ENCODE data around the gene CSN2.
"Not testable (repeated sequence)": the region's sequence is repeated elsewhere in the genome, so short reads cannot be mapped to it uniquely, and the experiment has no call there.

Gene CSN2

GRCh38 chr4:69965628-69966027, at the start of gene CSN2:
Gene CSN2, minus strand, starts transcription at chr4:69965728. Its CDS starts 4,733 bp downstream, at chr4:69960995.
- DNase-seq = no peak

- DNase-seq = no peak
Measured at GRCh38 chr4:70008771-70009170, 43.2 kb upstream of the CSN2 start.

GRCh38 chr4:70002507-70002906, 37.0 kb upstream of the CSN2 start:
- DNase-seq = no peak

- DNase-seq = no peak
Measured at GRCh38 chr4:70000711-70001110, 35.2 kb upstream of the CSN2 start.

- DNase-seq = no peak
Measured at GRCh38 chr4:69999420-69999819, 33.9 kb upstream of the CSN2 start.

GRCh38 chr4:69995526-69996016, 30.0 kb upstream of the CSN2 start, which contains the start of gene STATH:
Gene STATH, plus strand, starts transcription at chr4:69995966. Its CDS starts 2,472 bp downstream, at chr4:69998438.
- no peak for DNase-seq

GRCh38 chr4:69994782-69995181, 29.3 kb upstream of the CSN2 start:
- no peak for DNase-seq

- no peak for DNase-seq
Measured at GRCh38 chr4:69991016-69991415, 25.5 kb upstream of the CSN2 start.

- DNase-seq = no peak
Measured at GRCh38 chr4:69986663-69987062, 21.1 kb upstream of the CSN2 start.

- DNase-seq = no peak
Measured at GRCh38 chr4:69984030-69984443, 18.5 kb upstream of the CSN2 start.

- DNase-seq = no peak
Measured at GRCh38 chr4:69977582-69977981, 12.1 kb upstream of the CSN2 start.

GRCh38 chr4:69974631-69975030, 9.1 kb upstream of the CSN2 start:
- no peak for DNase-seq

GRCh38 chr4:69970071-69970470, 4.5 kb upstream of the CSN2 start:
- DNase-seq = no peak

- no peak for DNase-seq
Measured at GRCh38 chr4:69957209-69957608, 8.3 kb downstream of the CSN2 start.

GRCh38 chr4:69951602-69952001, 13.9 kb downstream of the CSN2 start:
- no peak for DNase-seq

- DNase-seq = no peak
Measured at GRCh38 chr4:69936566-69936965, 29.0 kb downstream of the CSN2 start.

GRCh38 chr4:69934150-69934549, 31.4 kb downstream of the CSN2 start:
- DNase-seq = no peak

GRCh38 chr4:69930768-69931167, 34.8 kb downstream of the CSN2 start, which contains the start of gene CSN1S1:
Gene CSN1S1, plus strand, starts transcription at chr4:69931068. Its CDS starts 1,488 bp downstream, at chr4:69932556.
- DNase-seq = no peak

- not testable (repeated sequence) for DNase-seq
Measured at GRCh38 chr4:69923782-69924410, 41.6 kb downstream of the CSN2 start.

- DNase-seq = no peak
Measured at GRCh38 chr4:69920874-69921273, 44.7 kb downstream of the CSN2 start.

- peak; percentile 35 to 37 for DNase-seq
Measured at GRCh38 chr4:69910016-69910782, 55.3 kb downstream of the CSN2 start.

GRCh38 chr4:69909195-69909594, 56.3 kb downstream of the CSN2 start:
- no peak for DNase-seq

GRCh38 chr4:69907151-69907550, 58.4 kb downstream of the CSN2 start:
- DNase-seq = no peak
